ENCODE data around the gene ATP5F1D. TPM values are rescaled to one million over a fixed set of nuclear protein-coding genes. Genes with fewer than 3 reads are reported as not detected.

Gene ATP5F1D
- total and polyA plus RNA-seq, 2 of the 13 experiments (the other 11 are each of a cell fraction or from before 2014, with no cell fraction given) = 39.4 to 78.7 TPM

DNA sequence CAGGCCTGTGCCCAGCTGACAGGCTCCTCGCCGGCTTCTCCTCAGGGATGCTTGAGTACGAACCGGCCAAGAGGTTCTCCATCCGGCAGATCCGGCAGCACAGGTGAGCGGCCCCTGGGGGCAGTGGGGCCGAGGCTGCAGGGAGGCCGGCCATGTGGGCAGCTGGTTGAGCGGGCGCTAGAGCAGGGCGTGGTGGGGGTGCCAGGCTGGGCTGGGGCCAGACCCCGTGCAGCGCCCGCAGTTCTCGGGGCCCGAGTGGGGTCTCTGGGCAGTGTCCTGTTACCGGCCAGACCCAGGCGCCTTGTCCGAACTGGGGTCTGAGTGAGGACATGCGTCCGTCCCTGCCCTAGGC, 19.7 kb upstream of the ATP5F1D start:
- Histone ChIP-seq H2AFZ (ENCODE audit: low read length) (no peak overlapping the region), H3K36me3 (replicated peaks in 1 of 2; ENCODE audit: control insufficient read depth in 1 of 2, insufficient read depth in 2 of 2, low read length in 2 of 2) (peaks cover 19 to 31% of the 10 kb centered on the region in 2 experiments; a peak in 4 of 5 replicates), H3K27me3 (ENCODE audit: control insufficient read depth in 1 of 2, insufficient read depth in 2 of 2, low read length in 2 of 2) (no peaks in the 10 kb centered on the region), H3K27ac (ENCODE audit: extremely low read length, insufficient read depth, low read length) (no peak overlapping the region), H3K79me2 (ENCODE audit: insufficient read depth, low read length) (peaks cover 19% of the 10 kb centered on the region), H3K4me1 (ENCODE audit: insufficient read depth, low read length) (peaks cover 22% of the 10 kb centered on the region), H3K9ac (ENCODE audit: insufficient read depth, low read depth, low read length) (no peak overlapping the region), H3K4me2 (ENCODE audit: low read depth, low read length) (no peak overlapping the region), H3K9me3 (ENCODE audit: low read length) (no peaks in the 10 kb centered on the region), H4K20me1 (ENCODE audit: insufficient read depth, low read length) (peaks cover 17% of the 10 kb centered on the region), H3K4me3 (replicated peaks in 1 of 3; ENCODE audit: insufficient read depth in 1 of 3, low read depth in 2 of 3, low read length in 3 of 3) (no peak overlapping the region)
- ChIA-PET POLR2A (interaction anchor here (2.5 kb wide), 1 partner anchor 47 kb away, joined by 8 read pairs; the partner anchor contains the start of gene CIRBP), CTCF (ENCODE audit: low intra/inter-chr PET ratio, low total read pairs) (interaction anchor here (1.4 kb wide), 1 partner anchor 19 kb away, joined by 17 read pairs; the partner anchor contains the start of gene ATP5F1D)
- no TSS peak for BruUV-seq (replicated peaks)
- DNase-seq (ENCODE audit: low spot score) (no peak), ATAC-seq (no peak), FAIRE-seq (no peak)
- in situ Hi-C loops (cut with HindIII; ENCODE audit: extremely low pct_ligation_motif_present, low pct_unique_long_range_greater_than_20kb) (no loop called here), intact Hi-C loops (cut with micrococcal nuclease; ENCODE audit: unreplicated experiment) (no loop called here)
- TF ChIP-seq, protein P1, sequence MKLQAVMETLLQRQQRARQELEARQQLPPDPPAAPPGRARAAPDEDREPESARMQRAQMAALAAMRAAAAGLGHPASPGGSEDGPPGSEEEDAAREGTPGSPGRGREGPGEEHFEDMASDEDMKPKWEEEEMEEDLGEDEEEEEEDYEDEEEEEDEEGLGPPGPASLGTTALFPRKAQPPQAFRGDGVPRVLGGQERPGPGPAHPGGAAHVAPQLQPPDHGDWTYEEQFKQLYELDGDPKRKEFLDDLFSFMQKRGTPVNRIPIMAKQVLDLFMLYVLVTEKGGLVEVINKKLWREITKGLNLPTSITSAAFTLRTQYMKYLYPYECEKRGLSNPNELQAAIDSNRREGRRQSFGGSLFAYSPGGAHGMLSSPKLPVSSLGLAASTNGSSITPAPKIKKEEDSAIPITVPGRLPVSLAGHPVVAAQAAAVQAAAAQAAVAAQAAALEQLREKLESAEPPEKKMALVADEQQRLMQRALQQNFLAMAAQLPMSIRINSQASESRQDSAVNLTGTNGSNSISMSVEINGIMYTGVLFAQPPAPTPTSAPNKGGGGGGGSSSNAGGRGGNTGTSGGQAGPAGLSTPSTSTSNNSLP (IDR thresholded peaks at IDR 0.05; ENCODE audit: low read depth, low read length) = no peak
- TF ChIP-seq RBFOX2 (IDR thresholded peaks at IDR 0.05; ENCODE audit: low read depth, low read length) = peak; percentile 51; the same call in 1 of the 2 replicates
- TF ChIP-seq AGO2 (optimal IDR thresholded peaks at IDR 0.05; ENCODE audit: low read depth, low read length) = peak; percentile 41
- no CpG with 5 or more reads among the region's 22 CpGs for WGBS (ENCODE audit: low lambda C conversion rate)

DNA sequence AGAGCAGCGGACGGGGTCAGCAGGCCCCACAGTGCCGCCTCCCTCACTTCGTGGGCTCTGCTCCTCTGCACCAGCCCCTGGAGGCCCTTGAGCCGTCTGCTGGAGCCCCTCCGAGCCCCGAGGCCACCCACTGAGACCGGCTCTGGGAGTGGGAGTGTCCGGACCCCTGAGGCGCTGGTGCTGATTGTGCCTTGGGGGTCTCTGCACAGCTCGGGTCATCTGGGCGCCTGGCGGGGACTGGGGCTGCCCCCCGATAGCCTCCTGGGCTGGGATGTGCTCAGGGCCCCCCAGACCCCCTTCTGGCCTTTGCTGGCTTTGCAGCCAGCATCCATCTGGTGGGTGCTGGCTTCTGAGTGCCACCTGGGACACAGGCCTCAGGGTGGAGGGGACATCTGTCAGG, 19.2 kb upstream of the ATP5F1D start:
- Histone ChIP-seq H3K27me3 (ENCODE audit: control insufficient read depth in 1 of 2, insufficient read depth in 2 of 2, low read length in 2 of 2) (no peaks in the 10 kb centered on the region), H3K27ac (ENCODE audit: extremely low read length, insufficient read depth, low read length) (no peak overlapping the region), H2AFZ (ENCODE audit: low read length) (no peak overlapping the region), H4K20me1 (ENCODE audit: insufficient read depth, low read length) (peaks cover 14% of the 10 kb centered on the region), H3K79me2 (ENCODE audit: insufficient read depth, low read length) (peaks cover 14% of the 10 kb centered on the region), H3K9me3 (ENCODE audit: low read length) (no peaks in the 10 kb centered on the region), H3K36me3 (replicated peaks in 1 of 2; ENCODE audit: control insufficient read depth in 1 of 2, insufficient read depth in 2 of 2, low read length in 2 of 2) (peaks cover 19 to 30% of the 10 kb centered on the region in 2 experiments; a peak in 4 of 5 replicates), H3K9ac (ENCODE audit: insufficient read depth, low read depth, low read length) (no peak overlapping the region), H3K4me1 (ENCODE audit: insufficient read depth, low read length) (peaks cover 17% of the 10 kb centered on the region), H3K4me3 (replicated peaks in 1 of 3; ENCODE audit: insufficient read depth in 1 of 3, low read depth in 2 of 3, low read length in 3 of 3) (no peak overlapping the region), H3K4me2 (ENCODE audit: low read depth, low read length) (no peak overlapping the region)
- ChIA-PET POLR2A (interaction anchor here (2.5 kb wide), 1 partner anchor 47 kb away, joined by 8 read pairs; the partner anchor contains the start of gene CIRBP), CTCF (ENCODE audit: low intra/inter-chr PET ratio, low total read pairs) (no interaction called here)
- DNase-seq (ENCODE audit: low spot score) (no peak), FAIRE-seq (no peak), ATAC-seq (peak; percentile 9; the same call in 1 of the 3 replicates)
- intact Hi-C loops (cut with micrococcal nuclease; ENCODE audit: unreplicated experiment) (no loop called here), in situ Hi-C loops (cut with HindIII; ENCODE audit: extremely low pct_ligation_motif_present, low pct_unique_long_range_greater_than_20kb) (no loop called here)
- WGBS (ENCODE audit: low lambda C conversion rate) = no CpG with 5 or more reads among the region's 14 CpGs
- TF ChIP-seq TOPORS (CRISPR knock-in tag; IDR thresholded peaks at IDR 0.05) = no peak
- no peak for TF ChIP-seq ZNF496 (CRISPR knock-in tag; IDR thresholded peaks at IDR 0.05; ENCODE audit: insufficient replicate concordance)
- TF ChIP-seq, protein P2, sequence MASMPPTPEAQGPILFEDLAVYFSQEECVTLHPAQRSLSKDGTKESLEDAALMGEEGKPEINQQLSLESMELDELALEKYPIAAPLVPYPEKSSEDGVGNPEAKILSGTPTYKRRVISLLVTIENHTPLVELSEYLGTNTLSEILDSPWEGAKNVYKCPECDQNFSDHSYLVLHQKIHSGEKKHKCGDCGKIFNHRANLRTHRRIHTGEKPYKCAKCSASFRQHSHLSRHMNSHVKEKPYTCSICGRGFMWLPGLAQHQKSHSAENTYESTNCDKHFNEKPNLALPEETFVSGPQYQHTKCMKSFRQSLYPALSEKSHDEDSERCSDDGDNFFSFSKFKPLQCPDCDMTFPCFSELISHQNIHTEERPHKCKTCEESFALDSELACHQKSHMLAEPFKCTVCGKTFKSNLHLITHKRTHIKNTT (CRISPR knock-in tag; IDR thresholded peaks at IDR 0.05) = no peak
- no TSS peak for BruUV-seq (replicated peaks)

All from HepG2 (cell line).